KMS-11 (cell line): Measurements from ENCODE around the gene SLC12A7.

Experiments used
- H2AFZ ChIP-seq: fragments of 200-600 bp; sonication (generic); 2 replicates; pipeline ENCODE4 v1.6.1; 2016; ENCODE audit warnings: antibody characterized with exemption, mixed run types, low read depth
- H3K27ac ChIP-seq: fragments of 200-600 bp; sonication (generic); 2 replicates; pipeline ENCODE4 v1.6.1; 2016; ENCODE audit warnings: mild to moderate bottlenecking, mixed run types
- H3K27me3 ChIP-seq: fragments of 200-600 bp; sonication (generic); 2 replicates; pipeline ENCODE4 v1.6.1; 2017; ENCODE audit warnings: mild to moderate bottlenecking, low read depth, mixed run types, moderate library complexity; ENCODE audit not compliant: insufficient read depth
- H3K36me3 ChIP-seq: fragments of 200-600 bp; sonication (generic); 2 replicates; pipeline ENCODE4 v1.6.1; 2017; ENCODE audit warnings: mild to moderate bottlenecking, mixed run types; ENCODE audit not compliant: insufficient read depth
- H3K4me1 ChIP-seq: fragments of 200-600 bp; sonication (generic); 2 replicates; pipeline ENCODE4 v1.6.1; 2016; ENCODE audit warnings: mild to moderate bottlenecking, low read depth, mixed run types; ENCODE audit not compliant: poor library complexity, severe bottlenecking
- H3K4me2 ChIP-seq: fragments of 200-600 bp; sonication (generic); 2 replicates; pipeline ENCODE4 v1.7.0; 2016; ENCODE audit warnings: mild to moderate bottlenecking, mixed run types
- H3K4me3 ChIP-seq: fragments of 200-600 bp; sonication (generic); IDR thresholded peaks from 2 replicates; pipeline ENCODE4 v1.6.1; 2017; ENCODE audit warnings: low read depth, low read length, mixed read lengths; ENCODE audit not compliant: insufficient read depth
- H3K79me2 ChIP-seq: fragments of 200-600 bp; sonication (generic); 2 replicates; pipeline ENCODE4 v1.6.1; 2016; ENCODE audit warnings: low read depth, mixed run types; ENCODE audit not compliant: insufficient read depth
- H3K9ac ChIP-seq: fragments of 200-600 bp; sonication (generic); 2 replicates; pipeline ENCODE4 v1.6.1; 2016; ENCODE audit warnings: mild to moderate bottlenecking, mixed run types
- H4K20me1 ChIP-seq: fragments of 200-600 bp; sonication (generic); 2 replicates; pipeline ENCODE4 v1.6.1; 2016; ENCODE audit warnings: mild to moderate bottlenecking, mixed run types; ENCODE audit not compliant: insufficient read depth
- CTCF ChIP-seq: fragments of 200-600 bp; sonication (generic); conservative IDR thresholded peaks from 2 replicates; pipeline ENCODE4 v1.6.1; 2017; ENCODE audit warnings: low read depth, mild to moderate bottlenecking, antibody characterized with exemption, low read length, moderate library complexity, mixed read lengths

The SLC12A7 gene

GRCh38 chr5:1042626-1043025, 69.2 kb downstream of the SLC12A7 start:
- no peak for TF ChIP-seq CTCF
- H3K36me3 ChIP-seq: no peaks in the 10 kb centered on the region
- H3K27me3 ChIP-seq: no peaks in the 10 kb centered on the region
- H4K20me1 ChIP-seq: no peaks in the 10 kb centered on the region
- no peak overlapping the region for H3K27ac ChIP-seq
- no peak overlapping the region for H2AFZ ChIP-seq
- H3K4me3 ChIP-seq: no peak overlapping the region
- H3K9ac ChIP-seq: no peak overlapping the region
- H3K79me2 ChIP-seq: peaks cover 4% of the 10 kb centered on the region; the same call in 1 of the 2 replicates
- H3K4me2 ChIP-seq: no peak overlapping the region
- H3K4me1 ChIP-seq: no peaks in the 10 kb centered on the region

- Histone ChIP-seq H3K4me3 (no peak overlapping the region), H3K79me2 (peaks cover 4% of the 10 kb centered on the region; the same call in 1 of the 2 replicates), H2AFZ (no peak overlapping the region), H3K9ac (no peak overlapping the region), H3K27ac (no peak overlapping the region), H4K20me1 (no peaks in the 10 kb centered on the region), H3K4me1 (no peaks in the 10 kb centered on the region), H3K4me2 (no peak overlapping the region), H3K36me3 (no peaks in the 10 kb centered on the region), H3K27me3 (no peaks in the 10 kb centered on the region)
- TF ChIP-seq CTCF: no peak
Observed at GRCh38 chr5:1041225-1042143, 70.4 kb downstream of the SLC12A7 start.

GRCh38 chr5:1040571-1040970, 71.3 kb downstream of the SLC12A7 start:
- Histone ChIP-seq H2AFZ (no peak overlapping the region), H3K4me1 (no peaks in the 10 kb centered on the region)
- no peak for TF ChIP-seq CTCF

GRCh38 chr5:1039706-1040260, 72.1 kb downstream of the SLC12A7 start:
- Histone ChIP-seq H3K9ac (no peak overlapping the region), H3K4me2 (no peak overlapping the region), H3K36me3 (no peaks in the 10 kb centered on the region), H3K27me3 (no peaks in the 10 kb centered on the region), H3K4me3 (no peak overlapping the region), H3K4me1 (no peaks in the 10 kb centered on the region), H3K79me2 (peaks cover 4% of the 10 kb centered on the region; the same call in 1 of the 2 replicates), H4K20me1 (no peaks in the 10 kb centered on the region), H2AFZ (no peak overlapping the region), H3K27ac (no peak overlapping the region)
- no peak for TF ChIP-seq CTCF

More at GRCh38 chr5:1040571-1040970, 71.3 kb downstream of the SLC12A7 start:
- Histone ChIP-seq H3K27me3 (no peaks in the 10 kb centered on the region), H3K4me2 (no peak overlapping the region), H3K27ac (no peak overlapping the region), H3K4me3 (no peak overlapping the region), H3K79me2 (peaks cover 4% of the 10 kb centered on the region; the same call in 1 of the 2 replicates), H3K36me3 (no peaks in the 10 kb centered on the region), H4K20me1 (no peaks in the 10 kb centered on the region), H3K9ac (no peak overlapping the region)
